Subcutaneous abdominal adipose tissue (tissue), 5 donors: Measurements from ENCODE around the gene AOC2.

Experiments
- H3K27ac ChIP-seq: one replicate; pipeline ENCODE4 v1.7.0; 2013; ENCODE audit warnings: low read depth, mild to moderate bottlenecking, inconsistent platforms, low read length, moderate library complexity
- H3K27me3 ChIP-seq, 5 donors: one replicate each; pipeline ENCODE4 v1.7.0; 2013; ENCODE audit warnings: low read length in 5 of 5, inconsistent platforms in 1 of 5; ENCODE audit not compliant: control insufficient read depth in 5 of 5, insufficient read depth in 4 of 5
- H3K36me3 ChIP-seq, 5 donors: one replicate each; pipeline ENCODE4 v1.7.0; 2013; ENCODE audit warnings: low read length in 5 of 5; ENCODE audit not compliant: control insufficient read depth in 5 of 5, insufficient read depth in 5 of 5
- H3K4me1 ChIP-seq, 5 donors: one replicate each; pipeline ENCODE4 v1.7.0; 2013; ENCODE audit warnings: low read length in 5 of 5, mild to moderate bottlenecking in 3 of 5, moderate library complexity in 1 of 5; ENCODE audit not compliant: control insufficient read depth in 5 of 5, insufficient read depth in 5 of 5
- H3K4me3 ChIP-seq, 5 donors: one replicate each; pipeline ENCODE4 v1.7.0; 2013; ENCODE audit warnings: low read length in 5 of 5, low read depth in 1 of 5
- H3K9ac ChIP-seq, 5 donors: one replicate each; pipeline ENCODE4 v1.7.0; 2013; ENCODE audit warnings: low read length in 5 of 5, mild to moderate bottlenecking in 4 of 5, moderate library complexity in 3 of 5
- H3K9me3 ChIP-seq, 5 donors: one replicate each; pipeline ENCODE4 v1.7.0; 2013; ENCODE audit warnings: low read length in 5 of 5; ENCODE audit not compliant: control insufficient read depth in 5 of 5
- donor health status: healthy.
- donor health status: healthy.
- donor health status: healthy.
- donor health status: healthy.
- donor health status: healthy.

The AOC2 gene

GRCh38 chr17:42844271-42844670 lies at the start of gene AOC2:
Gene AOC2, plus strand, starts transcription at chr17:42844580. Its CDS starts 47 bp downstream, at chr17:42844627.
- Histone ChIP-seq H3K9ac (peak within 1 kb of the TSS in 4 of 5 donors; percentile 54 to 77 (median 58)), H3K36me3 (peaks cover 11 to 65% (median 47%) of the 10 kb centered on the region in 5 donors), H3K27me3 (no peaks in the 10 kb centered on the region), H3K4me3 (no peak within 1 kb of the TSS), H3K4me1 (peaks cover 13 to 59% (median 49%) of the 10 kb centered on the region in 5 donors), H3K9me3 (no peaks in the 10 kb centered on the region), H3K27ac (peak within 1 kb of the TSS; percentile 90)

- H3K9me3 ChIP-seq = no peaks in the 10 kb centered on the region
- peaks cover 0 to 3% (median 0%) of the 10 kb centered on the region in 5 donors for H3K27me3 ChIP-seq
- no peak overlapping the region for H3K27ac ChIP-seq
- no peak overlapping the region for H3K9ac ChIP-seq
- peaks cover 8 to 23% (median 21%) of the 10 kb centered on the region in 5 donors for H3K4me1 ChIP-seq
- peaks cover 0 to 12% (median 3%) of the 10 kb centered on the region in 5 donors for H3K36me3 ChIP-seq
- no peak overlapping the region for H3K4me3 ChIP-seq
These were observed 49.3 kb upstream of the AOC2 start for GRCh38 chr17:42795061-42795460.

GRCh38 chr17:42795465-42795864 lies 48.9 kb upstream of the AOC2 start:
- H3K4me1 ChIP-seq = peaks cover 8 to 23% (median 21%) of the 10 kb centered on the region in 5 donors
- peaks cover 0 to 3% (median 0%) of the 10 kb centered on the region in 5 donors for H3K27me3 ChIP-seq
- no peak overlapping the region for H3K9ac ChIP-seq
- no peaks in the 10 kb centered on the region for H3K9me3 ChIP-seq
- no peak overlapping the region for H3K27ac ChIP-seq
- H3K4me3 ChIP-seq = no peak overlapping the region
- peaks cover 0 to 12% (median 3%) of the 10 kb centered on the region in 5 donors for H3K36me3 ChIP-seq

GRCh38 chr17:42796066-42796758 lies 48.2 kb upstream of the AOC2 start:
- no peaks in the 10 kb centered on the region for H3K9me3 ChIP-seq
- no peak overlapping the region for H3K9ac ChIP-seq
- H3K4me3 ChIP-seq = no peak overlapping the region
- no peak overlapping the region for H3K27ac ChIP-seq
- peaks cover 0 to 12% (median 3%) of the 10 kb centered on the region in 5 donors for H3K36me3 ChIP-seq
- peaks cover 8 to 23% (median 21%) of the 10 kb centered on the region in 5 donors for H3K4me1 ChIP-seq
- H3K27me3 ChIP-seq = no peaks in the 10 kb centered on the region

GRCh38 chr17:42797067-42798007 lies 47.0 kb upstream of the AOC2 start:
- H3K4me3 ChIP-seq = peak overlapping the region; percentile 88 to 99 (median 98)
- H3K27me3 ChIP-seq = no peaks in the 10 kb centered on the region
- H3K36me3 ChIP-seq = peaks cover 0 to 12% (median 3%) of the 10 kb centered on the region in 5 donors
- H3K9ac ChIP-seq = peak overlapping the region; percentile 75 to 100 (median 91)
- H3K27ac ChIP-seq = no peak overlapping the region
- no peaks in the 10 kb centered on the region for H3K9me3 ChIP-seq
- H3K4me1 ChIP-seq = peaks cover 8 to 23% (median 21%) of the 10 kb centered on the region in 5 donors

GRCh38 chr17:42798011-42798382 lies 46.4 kb upstream of the AOC2 start:
- no peaks in the 10 kb centered on the region for H3K9me3 ChIP-seq
- H3K36me3 ChIP-seq = peaks cover 0 to 12% (median 3%) of the 10 kb centered on the region in 5 donors
- peak overlapping the region; percentile 88 to 99 (median 98) for H3K4me3 ChIP-seq
- peaks cover 8 to 23% (median 21%) of the 10 kb centered on the region in 5 donors for H3K4me1 ChIP-seq
- H3K27me3 ChIP-seq = no peaks in the 10 kb centered on the region
- peak overlapping the region; percentile 75 to 100 (median 91) for H3K9ac ChIP-seq
- peak overlapping the region; percentile 74 for H3K27ac ChIP-seq

- peak within 1 kb of the TSS; percentile 74 for H3K27ac ChIP-seq
- H3K9me3 ChIP-seq = no peaks in the 10 kb centered on the region
- H3K36me3 ChIP-seq = peaks cover 0 to 12% (median 3%) of the 10 kb centered on the region in 5 donors
- no peaks in the 10 kb centered on the region for H3K27me3 ChIP-seq
- peak within 1 kb of the TSS; percentile 75 to 100 (median 91) for H3K9ac ChIP-seq
- peak within 1 kb of the TSS; percentile 88 to 99 (median 98) for H3K4me3 ChIP-seq
- peaks cover 8 to 23% (median 21%) of the 10 kb centered on the region in 5 donors for H3K4me1 ChIP-seq
These were observed 45.7 kb upstream of the AOC2 start, which contains the start of the genes CNTD1 and COA3 for GRCh38 chr17:42798383-42799380. Gene CNTD1, plus strand, starts transcription at chr17:42798861. Its CDS starts 207 bp downstream, at chr17:42799068. Gene COA3, minus strand, starts transcription at chr17:42798704. Its CDS starts 23 bp downstream, at chr17:42798681.

- Histone ChIP-seq H3K27me3 (no peaks in the 10 kb centered on the region), H3K36me3 (no peaks in the 10 kb centered on the region), H3K4me1 (peaks cover 2 to 7% (median 5%) of the 10 kb centered on the region in 5 donors), H3K9me3 (no peaks in the 10 kb centered on the region), H3K9ac (no peak overlapping the region), H3K4me3 (no peak overlapping the region), H3K27ac (no peak overlapping the region)
These were observed 41.1 kb upstream of the AOC2 start for GRCh38 chr17:42803074-42803883.
